Endothelial cell of umbilical vein (primary cell): ENCODE results near the gene FHIT. TPM values are rescaled to one million over a fixed set of nuclear protein-coding genes. Genes with fewer than 3 reads are reported as not detected.

Experiments
- BruUV-seq: library from RNA; stranded (reverse); fragments of 400-500 nt; replicated peaks from 2 replicates; lab custom pipeline; 2021; lab: Mats Ljungman, UMichigan
- CTCF ChIA-PET: fragments of 300-600, 350-600 bp; sonication (Branson Sonifier 250); formaldehyde crosslinking; loops from one replicate; lab custom pipeline; 2021; ENCODE audit warnings: antibody characterized with exemption, inconsistent platforms; lab: Charles Lee
- POLR2A ChIA-PET: fragments of 300-600, 350-600 bp; sonication (Branson Sonifier 250); formaldehyde crosslinking; loops from one replicate; lab custom pipeline; 2021; ENCODE audit warnings: antibody characterized with exemption, inconsistent platforms; lab: Charles Lee
- DNase-seq: peaks from one replicate; pipeline ENCODE4 v3.0.0-alpha.2; 2011; ENCODE audit warnings: low read depth, low spot score
- FAIRE-seq: peaks from 2 replicates; lab custom pipeline; 2011; peaks lifted over from hg19 to GRCh38; lab: Jason Lieb, UNC
- H2AFZ ChIP-seq: 2 replicates; pipeline ENCODE4 v1.6.0; 2012; ENCODE audit warnings: low read depth, low read length, control low read depth, inconsistent platforms
- H3K27ac ChIP-seq: 2 replicates; pipeline ENCODE4 v1.5.1; 2011; ENCODE audit warnings: low read depth, mild to moderate bottlenecking, control low read depth, low read length, moderate library complexity; ENCODE audit not compliant: insufficient read depth
- H3K27me3 ChIP-seq, 2 experiments: 2 replicates each; pipeline versions ENCODE4 v1.6.0 to v1.6.1; 2011; ENCODE audit warnings: low read length in 2 of 2, mixed read lengths in 1 of 2; ENCODE audit not compliant: control insufficient read depth in 2 of 2, insufficient read depth in 2 of 2
- H3K36me3 ChIP-seq, 2 experiments: 2 replicates in 1 of 2; 3 replicates in 1 of 2; pipeline ENCODE4 v1.5.1; 2011; ENCODE audit warnings: low read length in 2 of 2, mild to moderate bottlenecking in 1 of 2, moderate library complexity in 1 of 2; ENCODE audit not compliant: control insufficient read depth in 2 of 2, insufficient read depth in 2 of 2; ENCODE audit errors: extremely low read depth in 1 of 2
- H3K4me1 ChIP-seq: 3 replicates; pipeline ENCODE4 v1.5.1; 2011; ENCODE audit warnings: mild to moderate bottlenecking, low read length; ENCODE audit not compliant: control insufficient read depth, insufficient read depth; ENCODE audit errors: extremely low read depth
- H3K4me2 ChIP-seq: 2 replicates; pipeline ENCODE4 v1.6.1; 2011; ENCODE audit warnings: low read length, control low read depth, mixed read lengths; ENCODE audit not compliant: insufficient read depth
- H3K4me3 ChIP-seq, 3 experiments: fragments of 200-600 bp in 1 of 3; sonication (generic), shearing (Covaris generic) in 1 of 3; replicated peaks in 1 of 3; 2 replicates each; pipeline ENCODE4 v1.5.1; 2011 to 2016; ENCODE audit warnings: control low read depth in 3 of 3, low read length in 3 of 3, mild to moderate bottlenecking in 2 of 3, inconsistent platforms in 1 of 3, low read depth in 1 of 3, moderate library complexity in 1 of 3; ENCODE audit not compliant: insufficient read depth in 1 of 3
- H3K79me2 ChIP-seq: 2 replicates; pipeline ENCODE4 v1.6.0; 2012; ENCODE audit warnings: low read length, inconsistent platforms; ENCODE audit not compliant: control insufficient read depth, insufficient read depth
- H3K9ac ChIP-seq: replicated peaks from 2 replicates; pipeline ENCODE3; 2011; ENCODE audit warnings: low read length, control low read depth; ENCODE audit not compliant: insufficient read depth; ENCODE audit errors: extremely low read depth
- H3K9me1 ChIP-seq: replicated peaks from 3 replicates; pipeline ENCODE4 v1.6.0; 2011; ENCODE audit warnings: mild to moderate bottlenecking, low read length; ENCODE audit not compliant: control insufficient read depth, insufficient read depth; ENCODE audit errors: extremely low read depth
- H3K9me3 ChIP-seq: replicated peaks from 2 replicates; pipeline ENCODE4 v1.5.1; 2012; ENCODE audit warnings: low read length, inconsistent platforms; ENCODE audit not compliant: control insufficient read depth, insufficient read depth
- H4K20me1 ChIP-seq: replicated peaks from 2 replicates; pipeline ENCODE3; 2011; ENCODE audit warnings: mild to moderate bottlenecking, low read length; ENCODE audit not compliant: control insufficient read depth, insufficient read depth; ENCODE audit errors: extremely low read depth
- CTCF ChIP-seq, 2 donors: IDR thresholded peaks; 1 replicate in 1 of 2; 2 replicates in 1 of 2; pipeline ENCODE4 v1.5.1; 2011; ENCODE audit warnings: low read length in 2 of 2, mild to moderate bottlenecking in 2 of 2, moderate library complexity in 2 of 2, control low read depth in 1 of 2, inconsistent platforms in 1 of 2, low read depth in 1 of 2; ENCODE audit not compliant: insufficient read depth in 1 of 2; ENCODE audit errors: extremely low read depth in 1 of 2
- EZH2 ChIP-seq: IDR thresholded peaks from 2 replicates; pipeline ENCODE4 v1.6.1; 2012; ENCODE audit warnings: borderline replicate concordance, low read depth, mild to moderate bottlenecking, moderate library complexity, low read length, inconsistent platforms; ENCODE audit not compliant: severe bottlenecking
- FOS ChIP-seq: IDR thresholded peaks from 2 replicates; pipeline ENCODE4 v1.6.1; 2011; ENCODE audit warnings: mild to moderate bottlenecking, low read length, moderate library complexity, borderline replicate concordance; ENCODE audit not compliant: insufficient read depth
- GATA2 ChIP-seq: IDR thresholded peaks from 2 replicates; pipeline ENCODE4 v1.7.0; 2011; ENCODE audit warnings: low read depth, mild to moderate bottlenecking, moderate library complexity, mixed read lengths, low read length; ENCODE audit not compliant: insufficient read length, insufficient read depth
- JUN ChIP-seq: IDR thresholded peaks from 2 replicates; pipeline ENCODE4 v1.6.1; 2011; ENCODE audit warnings: borderline replicate concordance, low read depth; ENCODE audit not compliant: insufficient read length, insufficient read depth
- MYC ChIP-seq: IDR thresholded peaks from one replicate; pipeline ENCODE4 v1.6.1; 2011; ENCODE audit warnings: mild to moderate bottlenecking, low read depth, low read length
- POLR2A ChIP-seq: IDR thresholded peaks from 2 replicates; pipeline ENCODE4 v1.6.1; 2012; ENCODE audit warnings: low read depth, mild to moderate bottlenecking, control low read depth, low read length
- POLR2AphosphoS5 ChIP-seq: IDR thresholded peaks from 2 replicates; pipeline ENCODE4 v1.6.1; 2012; ENCODE audit warnings: low read depth, mild to moderate bottlenecking, control low read depth, low read length, moderate library complexity; ENCODE audit not compliant: insufficient read depth
- dilution Hi-C: fragments of 300-500 bp; cut with MboI; formaldehyde crosslinking; loops from one replicate; pipeline ENCODE4 v1.15.0; 2019; ENCODE audit warnings: low sequenced_read_pairs; ENCODE audit not compliant: extremely low pct_ligation_motif_present
- intact Hi-C: fragments of 100-400 bp; cut with micrococcal nuclease; formaldehyde crosslinking; loops from one replicate; pipeline ENCODE4 v1.10.0; 2022
- polyA plus RNA-seq, 4 experiments: library from polyadenylated mRNA; depleted of rRNA in 3 of 4; stranded (reverse) in 3 of 4; unstranded in 1 of 4; fragments of >200 nt; gene quantifications; 2 replicates each; pipeline versions ENCODE4 v1.2.1 to v1.2.3, GENCODE V29; 2011 to 2012; ENCODE audit warnings: missing spikeins in 1 of 4
- total RNA-seq: library from RNA; stranded (reverse); gene quantifications from 2 replicates; pipeline ENCODE4 v1.2.3, GENCODE V29; 2021
- TF ChIP-seq, protein P1 (sequence below): IDR thresholded peaks from 2 replicates; pipeline ENCODE4 v1.6.1; 2011; ENCODE audit not compliant: insufficient read depth, insufficient read length

FHIT gene
- total and polyA plus RNA-seq, 2 donors (not counting 3 experiments of a cell fraction or from before 2014, with no cell fraction given), result 0.47 to 2.2 TPM

- Histone ChIP-seq H3K4me2 (no peak overlapping the region), H3K9ac (no peak overlapping the region), H3K36me3 (no peaks in the 10 kb centered on the region), H3K4me1 (no peaks in the 10 kb centered on the region), H3K27me3 (no peaks in the 10 kb centered on the region), H3K4me3 (no peak overlapping the region), H3K9me1 (no peaks in the 10 kb centered on the region), H3K27ac (no peak overlapping the region), H3K79me2 (no peaks in the 10 kb centered on the region), H2AFZ (no peak overlapping the region), H4K20me1 (no peaks in the 10 kb centered on the region), H3K9me3 (peaks cover 2% of the 10 kb centered on the region)
- intact Hi-C loops (no loop called here), dilution Hi-C loops (no loop called here)
- BruUV-seq, result no TSS peak
- CTCF ChIA-PET, result no interaction called here
- DNase-seq, result no peak
- no peak for FAIRE-seq
- POLR2A ChIA-PET, result no interaction called here
- TF ChIP-seq EZH2, result no peak
- no peak for TF ChIP-seq POLR2AphosphoS5
- TF ChIP-seq JUN, result no peak
- TF ChIP-seq FOS, result no peak
- TF ChIP-seq MYC, result no peak
- TF ChIP-seq, protein P1, sequence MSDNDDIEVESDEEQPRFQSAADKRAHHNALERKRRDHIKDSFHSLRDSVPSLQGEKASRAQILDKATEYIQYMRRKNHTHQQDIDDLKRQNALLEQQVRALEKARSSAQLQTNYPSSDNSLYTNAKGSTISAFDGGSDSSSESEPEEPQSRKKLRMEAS, result no peak
- TF ChIP-seq CTCF (IDR thresholded peaks at IDR 0.05; ENCODE audit: extremely low read depth in 1 of 2, insufficient read depth in 1 of 2, low read depth in 1 of 2, low read length in 2 of 2), result no peak
- TF ChIP-seq GATA2, result no peak
- TF ChIP-seq POLR2A, result no peak
Measured at GRCh38 chr3:60269377-60269776, 981.9 kb downstream of the FHIT start.
